Measurements from ENCODE around the gene PARD3B.

Gene PARD3B

GRCh38 chr2:205235434-205235833 lies 690.2 kb downstream of the PARD3B start:
- ChIA-PET POLR2A (no interaction called here), CTCF (no interaction called here)
- TF ChIP-seq NFRKB (IDR thresholded peaks at IDR 0.05) (no peak), PKNOX1 (IDR thresholded peaks at IDR 0.05) (no peak), CTBP1 (IDR thresholded peaks at IDR 0.05; ENCODE audit: borderline replicate concordance) (no peak), ZNF384 (IDR thresholded peaks at IDR 0.05) (no peak), FOXM1 (IDR thresholded peaks at IDR 0.05; ENCODE audit: borderline replicate concordance) (no peak), L3MBTL2 (conservative IDR thresholded peaks at IDR 0.05) (no peak), SP1 (IDR thresholded peaks at IDR 0.05) (no peak), TARDBP (IDR thresholded peaks at IDR 0.05) (no peak), HDGF (IDR thresholded peaks at IDR 0.05; ENCODE audit: borderline replicate concordance) (no peak), BHLHE40 (IDR thresholded peaks at IDR 0.05; ENCODE audit: borderline replicate concordance) (no peak), ARNT (IDR thresholded peaks at IDR 0.05) (no peak), SUZ12 (IDR thresholded peaks at IDR 0.05) (no peak), ELF4 (IDR thresholded peaks at IDR 0.05) (no peak), FOXA1 (IDR thresholded peaks at IDR 0.05) (no peak), LEF1 (IDR thresholded peaks at IDR 0.05; ENCODE audit: borderline replicate concordance) (no peak), FOXK2 (IDR thresholded peaks at IDR 0.05) (no peak)
- no peak for DNase-seq (ENCODE audit: extremely low spot score)

- CTCF ChIA-PET, result no interaction called here
- POLR2A ChIA-PET, result no interaction called here
- no peak for TF ChIP-seq ZNF384 (IDR thresholded peaks at IDR 0.05)
- DNase-seq (ENCODE audit: extremely low spot score), result peak; percentile 9
These were observed 692.2 kb downstream of the PARD3B start for GRCh38 chr2:205237524-205237923.

GRCh38 chr2:205245001-205245400 lies 699.7 kb downstream of the PARD3B start:
- TF ChIP-seq ARNT (IDR thresholded peaks at IDR 0.05) (no peak), FOXM1 (IDR thresholded peaks at IDR 0.05; ENCODE audit: borderline replicate concordance) (no peak), LEF1 (IDR thresholded peaks at IDR 0.05; ENCODE audit: borderline replicate concordance) (no peak), CTBP1 (IDR thresholded peaks at IDR 0.05; ENCODE audit: borderline replicate concordance) (no peak), TARDBP (IDR thresholded peaks at IDR 0.05) (no peak), ZNF384 (IDR thresholded peaks at IDR 0.05) (no peak), HDGF (IDR thresholded peaks at IDR 0.05; ENCODE audit: borderline replicate concordance) (no peak), SUZ12 (IDR thresholded peaks at IDR 0.05) (no peak)
- CTCF ChIA-PET, result no interaction called here

GRCh38 chr2:205245652-205246051 lies 700.4 kb downstream of the PARD3B start:
- no peak for DNase-seq (ENCODE audit: extremely low spot score)
- POLR2A ChIA-PET, result no interaction called here
- CTCF ChIA-PET, result no interaction called here
- no peak for TF ChIP-seq CTBP1 (IDR thresholded peaks at IDR 0.05; ENCODE audit: borderline replicate concordance)
- TF ChIP-seq HDGF (IDR thresholded peaks at IDR 0.05; ENCODE audit: borderline replicate concordance), result no peak
- no peak for TF ChIP-seq ELF4 (IDR thresholded peaks at IDR 0.05)
- TF ChIP-seq BHLHE40 (IDR thresholded peaks at IDR 0.05; ENCODE audit: borderline replicate concordance), result no peak
- no peak for TF ChIP-seq FOXM1 (IDR thresholded peaks at IDR 0.05; ENCODE audit: borderline replicate concordance)
- no peak for TF ChIP-seq ARNT (IDR thresholded peaks at IDR 0.05)
- TF ChIP-seq SUZ12 (IDR thresholded peaks at IDR 0.05), result no peak
- no peak for TF ChIP-seq FOXA1 (IDR thresholded peaks at IDR 0.05)
- no peak for TF ChIP-seq FOXK2 (IDR thresholded peaks at IDR 0.05)
- TF ChIP-seq ZNF384 (IDR thresholded peaks at IDR 0.05), result no peak
- no peak for TF ChIP-seq NFRKB (IDR thresholded peaks at IDR 0.05)
- no peak for TF ChIP-seq LEF1 (IDR thresholded peaks at IDR 0.05; ENCODE audit: borderline replicate concordance)
- TF ChIP-seq SP1 (IDR thresholded peaks at IDR 0.05), result no peak
- no peak for TF ChIP-seq L3MBTL2 (conservative IDR thresholded peaks at IDR 0.05)
- no peak for TF ChIP-seq TARDBP (IDR thresholded peaks at IDR 0.05)
- TF ChIP-seq PKNOX1 (IDR thresholded peaks at IDR 0.05), result no peak

More at GRCh38 chr2:205245001-205245400, 699.7 kb downstream of the PARD3B start:
- POLR2A ChIA-PET, result no interaction called here
- no peak for DNase-seq (ENCODE audit: extremely low spot score)

- POLR2A ChIA-PET, result no interaction called here
- CTCF ChIA-PET, result no interaction called here
- no peak for DNase-seq (ENCODE audit: extremely low spot score)
- TF ChIP-seq ZNF384 (IDR thresholded peaks at IDR 0.05) (no peak), LEF1 (IDR thresholded peaks at IDR 0.05; ENCODE audit: borderline replicate concordance) (no peak), CTBP1 (IDR thresholded peaks at IDR 0.05; ENCODE audit: borderline replicate concordance) (no peak), FOXM1 (IDR thresholded peaks at IDR 0.05; ENCODE audit: borderline replicate concordance) (no peak), BHLHE40 (IDR thresholded peaks at IDR 0.05; ENCODE audit: borderline replicate concordance) (no peak), ARNT (IDR thresholded peaks at IDR 0.05) (no peak)
These were observed 713.8 kb downstream of the PARD3B start for GRCh38 chr2:205259121-205259520.

GRCh38 chr2:205261516-205262020 lies 716.3 kb downstream of the PARD3B start:
- TF ChIP-seq BHLHE40 (IDR thresholded peaks at IDR 0.05; ENCODE audit: borderline replicate concordance), result no peak
- TF ChIP-seq ARNT (IDR thresholded peaks at IDR 0.05), result no peak
- no peak for TF ChIP-seq ELF4 (IDR thresholded peaks at IDR 0.05)
- no peak for TF ChIP-seq LEF1 (IDR thresholded peaks at IDR 0.05; ENCODE audit: borderline replicate concordance)
- TF ChIP-seq PKNOX1 (IDR thresholded peaks at IDR 0.05), result no peak
- TF ChIP-seq CTBP1 (IDR thresholded peaks at IDR 0.05; ENCODE audit: borderline replicate concordance), result no peak
- no peak for TF ChIP-seq FOXA1 (IDR thresholded peaks at IDR 0.05)
- no peak for TF ChIP-seq L3MBTL2 (conservative IDR thresholded peaks at IDR 0.05)
- TF ChIP-seq FOXM1 (IDR thresholded peaks at IDR 0.05; ENCODE audit: borderline replicate concordance), result no peak
- TF ChIP-seq TARDBP (IDR thresholded peaks at IDR 0.05), result no peak
- no peak for TF ChIP-seq HDGF (IDR thresholded peaks at IDR 0.05; ENCODE audit: borderline replicate concordance)
- no peak for TF ChIP-seq FOXK2 (IDR thresholded peaks at IDR 0.05)
- no peak for TF ChIP-seq SP1 (IDR thresholded peaks at IDR 0.05)
- no peak for TF ChIP-seq NFRKB (IDR thresholded peaks at IDR 0.05)
- TF ChIP-seq SUZ12 (IDR thresholded peaks at IDR 0.05), result no peak
- no peak for TF ChIP-seq ZNF384 (IDR thresholded peaks at IDR 0.05)
- no peak for DNase-seq (ENCODE audit: extremely low spot score)
- POLR2A ChIA-PET, result no interaction called here
- CTCF ChIA-PET, result no interaction called here
